K562 (cell line): ENCODE measurements around the gene IGSF8. TPM values are rescaled to one million over a fixed set of nuclear protein-coding genes. Genes with fewer than 3 reads are reported as not detected.
A peak's percentile ranks its signal among the peaks of the same experiment; 100 is the strongest.

ENCODE experiments used
- BRD9 ChIP-seq: fragments of 450-650 bp; IDR thresholded peaks from 2 replicates; pipeline ENCODE4 v1.6.1; 2018; ENCODE audit warnings: low read depth; ENCODE audit not compliant: partially characterized antibody
- CEBPG ChIP-seq, 3 experiments: fragments of 200-800 bp in 1 of 3; sonication (Bioruptor generic) in 1 of 3; sonication (generic) in 1 of 3; formaldehyde crosslinking in 1 of 3; IDR thresholded peaks in 2 of 3; conservative IDR thresholded peaks in 1 of 3; 2 replicates each; pipeline versions ENCODE4 v1.6.1 to v1.8.0; 2016 to 2022; ENCODE audit warnings: missing compliant biosample characterization in 2 of 3, missing genetic modification characterization in 2 of 3, mild to moderate bottlenecking in 1 of 3, missing genetic modification reagents in 1 of 3
- KLF16 ChIP-seq: IDR thresholded peaks from 2 replicates; pipeline ENCODE4 v1.6.1; 2016; ENCODE audit warnings: antibody characterized with exemption
- L3MBTL2 ChIP-seq: fragments of 450-650 bp; IDR thresholded peaks from 2 replicates; pipeline ENCODE4 v1.6.1; 2016; ENCODE audit warnings: mild to moderate bottlenecking, moderate library complexity
- MTA3 ChIP-seq: fragments of 450-650 bp; formaldehyde crosslinking; IDR thresholded peaks from 2 replicates; pipeline ENCODE4 v1.6.1; 2017; ENCODE audit warnings: mild to moderate bottlenecking, borderline replicate concordance
- MTF1 ChIP-seq: fragments of 250-450 bp; sonication (Bioruptor Pico); IDR thresholded peaks from 2 replicates; pipeline ENCODE4 v1.9.0; 2021; ENCODE audit warnings: moderate library complexity, mild to moderate bottlenecking, inconsistent platforms, borderline replicate concordance
- NBN ChIP-seq: fragments of 450-650 bp; IDR thresholded peaks from 2 replicates; pipeline ENCODE4 v1.6.1; 2016; ENCODE audit warnings: low read depth, mild to moderate bottlenecking
- SIRT6 ChIP-seq: IDR thresholded peaks from one replicate; pipeline ENCODE4 v1.6.1; 2012; ENCODE audit warnings: low read depth, mild to moderate bottlenecking, control low read depth, inconsistent platforms, low read length, moderate library complexity
- SMAD4 ChIP-seq: fragments of 250-450 bp; sonication (Bioruptor Pico); conservative IDR thresholded peaks from 2 replicates; pipeline ENCODE4 v1.8.0; 2021; ENCODE audit warnings: inconsistent platforms, mild to moderate bottlenecking, moderate library complexity
- STAT5B ChIP-seq: fragments of 250-450 bp; sonication (Bioruptor Pico); IDR thresholded peaks from 2 replicates; pipeline ENCODE4 v1.8.0; 2021; ENCODE audit warnings: mild to moderate bottlenecking, inconsistent platforms
- TBL1XR1 ChIP-seq, 2 experiments: IDR thresholded peaks; 2 replicates each; pipeline ENCODE4 v1.6.1; 2012; ENCODE audit warnings: improper control_type of control experiment in 2 of 2, low read length in 2 of 2, mild to moderate bottlenecking in 1 of 2
- U2AF1 ChIP-seq: fragments of 200-400 bp; formaldehyde crosslinking; optimal IDR thresholded peaks from 2 replicates; pipeline ENCODE3; 2017; ENCODE audit warnings: mild to moderate bottlenecking, low read depth, low read length, moderate library complexity
- ZFP1 ChIP-seq: fragments of 450-650 bp; formaldehyde crosslinking; IDR thresholded peaks from 2 replicates; pipeline ENCODE4 v1.4.0; 2020; ENCODE audit warnings: mild to moderate bottlenecking, mixed read lengths
- ZNF212 ChIP-seq: fragments of 450-650 bp; formaldehyde crosslinking; IDR thresholded peaks from 2 replicates; pipeline ENCODE4 v1.4.0; 2020; ENCODE audit warnings: mild to moderate bottlenecking
- polyA plus RNA-seq, 8 experiments: library from polyadenylated mRNA; depleted of rRNA in 4 of 8; stranded (reverse) in 5 of 8; unstranded in 3 of 8; fragments of >200 nt; fragmentation: Nextera tagmentation in 2 of 8; fragmentation: Illumina TruSeq in 1 of 8; extraction: Ambion mirVana in 2 of 8; extraction: Trizol in 1 of 8; gene quantifications; 2 replicates each; pipeline versions ENCODE4 v1.2.1 to v1.2.3, GENCODE V29; 2011 to 2014; ENCODE audit warnings: inconsistent platforms in 1 of 8, missing spikeins in 1 of 8
- total RNA-seq, 7 experiments: library from RNA; depleted of rRNA in 6 of 7; stranded (reverse); fragments of >200 nt in 6 of 7; fragmentation: Illumina TruSeq in 2 of 7; extraction: Trizol in 2 of 7; gene quantifications; 2 replicates each; pipeline versions ENCODE4 v1.2.1 to v1.2.3, GENCODE V29; 2011 to 2021; ENCODE audit warnings: low replicate concordance in 1 of 7
- TF ChIP-seq, protein P1 (sequence below): fragments of 250-450 bp; sonication (Bioruptor Pico); IDR thresholded peaks from 2 replicates; pipeline ENCODE4 v1.4.0; 2020; ENCODE audit warnings: borderline replicate concordance
- TF ChIP-seq, protein P2 (sequence below): sonication (generic); formaldehyde crosslinking; IDR thresholded peaks from 2 replicates; pipeline ENCODE4 v1.8.1; 2023; ENCODE audit warnings: mild to moderate bottlenecking, missing genetic modification reagents, moderate library complexity
- TF ChIP-seq, protein P3 (sequence below), 2 experiments: fragments of 250-450 bp in 1 of 2; fragments of 450-650 bp in 1 of 2; sonication (Bioruptor Pico) in 1 of 2; IDR thresholded peaks; 2 replicates each; pipeline versions ENCODE4 v1.6.1 to v1.8.0; 2016 to 2021; ENCODE audit warnings: mild to moderate bottlenecking in 2 of 2, moderate library complexity in 2 of 2, missing compliant biosample characterization in 1 of 2, missing genetic modification characterization in 1 of 2
- TF ChIP-seq, protein P4 (sequence below): sonication (generic); formaldehyde crosslinking; IDR thresholded peaks from 2 replicates; pipeline ENCODE4 v1.8.0; 2022; ENCODE audit warnings: missing genetic modification reagents, mild to moderate bottlenecking, moderate library complexity, borderline replicate concordance
- TF ChIP-seq, protein P5 (sequence below): fragments of 250-450 bp; sonication (Bioruptor Pico); IDR thresholded peaks from 2 replicates; pipeline ENCODE4 v1.9.0; 2021; ENCODE audit warnings: mild to moderate bottlenecking
- TF ChIP-seq, protein P6 (sequence below): sonication (generic); formaldehyde crosslinking; IDR thresholded peaks from 2 replicates; pipeline ENCODE4 v1.8.0; 2022; ENCODE audit warnings: mild to moderate bottlenecking, missing genetic modification reagents, borderline replicate concordance

The IGSF8 gene
- total and polyA plus RNA-seq, 9 of the 15 experiments (the other 6 are each of a cell fraction or from before 2014, with no cell fraction given): 0.32 to 11.7 (median 3.2) TPM

DNA sequence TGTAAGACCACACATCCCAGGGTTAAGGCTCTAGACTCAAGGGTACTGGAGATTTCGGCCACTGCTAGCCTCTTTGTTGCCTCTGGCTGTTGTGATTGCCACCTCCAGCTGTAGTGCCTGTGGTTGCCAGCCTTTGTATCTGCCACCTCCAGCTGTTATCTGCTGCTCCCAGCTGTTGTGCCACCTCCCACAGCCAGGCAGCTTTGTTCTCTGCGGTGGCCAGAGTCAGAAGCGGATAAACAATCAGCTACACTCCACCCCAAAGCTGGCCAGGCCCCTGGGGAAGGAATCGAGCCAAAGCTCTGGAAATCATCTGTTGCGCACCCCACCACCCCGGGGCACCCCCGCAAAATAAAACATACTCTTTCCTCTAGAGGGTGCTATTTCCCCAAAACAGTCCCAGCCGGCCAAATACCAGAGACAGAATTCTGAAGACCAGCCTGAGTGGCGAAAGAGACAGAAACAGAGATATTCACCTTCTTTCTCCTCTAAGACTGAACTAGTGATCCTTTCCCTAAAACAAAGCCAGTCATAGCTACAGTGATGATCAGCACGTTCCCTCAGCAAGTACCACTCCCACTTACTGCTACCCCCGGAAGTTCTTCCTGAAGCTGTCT is 51.8 kb downstream of the IGSF8 start (continued):
- TF ChIP-seq, protein P1, sequence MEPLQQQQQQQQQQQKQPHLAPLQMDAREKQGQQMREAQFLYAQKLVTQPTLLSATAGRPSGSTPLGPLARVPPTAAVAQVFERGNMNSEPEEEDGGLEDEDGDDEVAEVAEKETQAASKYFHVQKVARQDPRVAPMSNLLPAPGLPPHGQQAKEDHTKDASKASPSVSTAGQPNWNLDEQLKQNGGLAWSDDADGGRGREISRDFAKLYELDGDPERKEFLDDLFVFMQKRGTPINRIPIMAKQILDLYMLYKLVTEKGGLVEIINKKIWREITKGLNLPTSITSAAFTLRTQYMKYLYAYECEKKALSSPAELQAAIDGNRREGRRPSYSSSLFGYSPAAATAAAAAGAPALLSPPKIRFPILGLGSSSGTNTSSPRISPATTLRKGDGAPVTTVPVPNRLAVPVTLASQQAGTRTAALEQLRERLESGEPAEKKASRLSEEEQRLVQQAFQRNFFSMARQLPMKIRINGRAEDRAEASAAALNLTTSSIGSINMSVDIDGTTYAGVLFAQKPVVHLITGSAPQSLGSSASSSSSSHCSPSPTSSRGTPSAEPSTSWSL (CRISPR knock-in tag): no peak
- TF ChIP-seq SIRT6 (no peak), ZNF212 (CRISPR knock-in tag) (no peak), U2AF1 (no peak), BRD9 (peak; percentile 77), ZFP1 (CRISPR knock-in tag) (no peak), L3MBTL2 (0 out of 2 replicates have a peak, but pooled peaks have one; percentile 36), STAT5B (CRISPR knock-in tag) (no peak), CEBPG (CRISPR knock-in tag; IDR thresholded peaks at IDR 0.05) (no peak), CEBPG (tag; conservative IDR thresholded peaks at IDR 0.05 in 1 of 2, IDR thresholded peaks at IDR 0.05 in 1 of 2) (0 out of 4 replicates have a peak, but pooled peaks of 1 of the 2 experiments have one; percentile 11), SMAD4 (CRISPR knock-in tag) (peak; percentile 94), KLF16 (peak; percentile 99), TBL1XR1 (IDR thresholded peaks at IDR 0.05; ENCODE audit: low read length in 2 of 2) (peak; percentile 79; a peak in 3 of 4 replicates), MTA3 (peak; percentile 89), NBN (peak; percentile 85), MTF1 (CRISPR knock-in tag) (no peak)
- TF ChIP-seq, protein P2, sequence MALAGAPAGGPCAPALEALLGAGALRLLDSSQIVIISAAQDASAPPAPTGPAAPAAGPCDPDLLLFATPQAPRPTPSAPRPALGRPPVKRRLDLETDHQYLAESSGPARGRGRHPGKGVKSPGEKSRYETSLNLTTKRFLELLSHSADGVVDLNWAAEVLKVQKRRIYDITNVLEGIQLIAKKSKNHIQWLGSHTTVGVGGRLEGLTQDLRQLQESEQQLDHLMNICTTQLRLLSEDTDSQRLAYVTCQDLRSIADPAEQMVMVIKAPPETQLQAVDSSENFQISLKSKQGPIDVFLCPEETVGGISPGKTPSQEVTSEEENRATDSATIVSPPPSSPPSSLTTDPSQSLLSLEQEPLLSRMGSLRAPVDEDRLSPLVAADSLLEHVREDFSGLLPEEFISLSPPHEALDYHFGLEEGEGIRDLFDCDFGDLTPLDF (CRISPR knock-in tag): no peak
- TF ChIP-seq, protein P3, sequence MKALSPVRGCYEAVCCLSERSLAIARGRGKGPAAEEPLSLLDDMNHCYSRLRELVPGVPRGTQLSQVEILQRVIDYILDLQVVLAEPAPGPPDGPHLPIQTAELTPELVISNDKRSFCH (CRISPR knock-in tag; IDR thresholded peaks at IDR 0.05): no peak
- TF ChIP-seq, protein P3 (tag; IDR thresholded peaks at IDR 0.05): peak; percentile 91
- TF ChIP-seq, protein P4, sequence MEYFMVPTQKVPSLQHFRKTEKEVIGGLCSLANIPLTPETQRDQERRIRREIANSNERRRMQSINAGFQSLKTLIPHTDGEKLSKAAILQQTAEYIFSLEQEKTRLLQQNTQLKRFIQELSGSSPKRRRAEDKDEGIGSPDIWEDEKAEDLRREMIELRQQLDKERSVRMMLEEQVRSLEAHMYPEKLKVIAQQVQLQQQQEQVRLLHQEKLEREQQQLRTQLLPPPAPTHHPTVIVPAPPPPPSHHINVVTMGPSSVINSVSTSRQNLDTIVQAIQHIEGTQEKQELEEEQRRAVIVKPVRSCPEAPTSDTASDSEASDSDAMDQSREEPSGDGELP: peak; percentile 100
- TF ChIP-seq, protein P5, sequence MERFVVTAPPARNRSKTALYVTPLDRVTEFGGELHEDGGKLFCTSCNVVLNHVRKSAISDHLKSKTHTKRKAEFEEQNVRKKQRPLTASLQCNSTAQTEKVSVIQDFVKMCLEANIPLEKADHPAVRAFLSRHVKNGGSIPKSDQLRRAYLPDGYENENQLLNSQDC (CRISPR knock-in tag): no peak
- TF ChIP-seq, protein P6, sequence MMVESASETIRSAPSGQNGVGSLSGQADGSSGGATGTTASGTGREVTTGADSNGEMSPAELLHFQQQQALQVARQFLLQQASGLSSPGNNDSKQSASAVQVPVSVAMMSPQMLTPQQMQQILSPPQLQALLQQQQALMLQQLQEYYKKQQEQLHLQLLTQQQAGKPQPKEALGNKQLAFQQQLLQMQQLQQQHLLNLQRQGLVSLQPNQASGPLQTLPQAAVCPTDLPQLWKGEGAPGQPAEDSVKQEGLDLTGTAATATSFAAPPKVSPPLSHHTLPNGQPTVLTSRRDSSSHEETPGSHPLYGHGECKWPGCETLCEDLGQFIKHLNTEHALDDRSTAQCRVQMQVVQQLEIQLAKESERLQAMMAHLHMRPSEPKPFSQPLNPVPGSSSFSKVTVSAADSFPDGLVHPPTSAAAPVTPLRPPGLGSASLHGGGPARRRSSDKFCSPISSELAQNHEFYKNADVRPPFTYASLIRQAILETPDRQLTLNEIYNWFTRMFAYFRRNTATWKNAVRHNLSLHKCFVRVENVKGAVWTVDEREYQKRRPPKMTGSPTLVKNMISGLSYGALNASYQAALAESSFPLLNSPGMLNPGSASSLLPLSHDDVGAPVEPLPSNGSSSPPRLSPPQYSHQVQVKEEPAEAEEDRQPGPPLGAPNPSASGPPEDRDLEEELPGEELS: peak; percentile 67; the same call in 1 of the 2 replicates
